ENCODE data around the gene NOTCH4.

The NOTCH4 gene

DNA sequence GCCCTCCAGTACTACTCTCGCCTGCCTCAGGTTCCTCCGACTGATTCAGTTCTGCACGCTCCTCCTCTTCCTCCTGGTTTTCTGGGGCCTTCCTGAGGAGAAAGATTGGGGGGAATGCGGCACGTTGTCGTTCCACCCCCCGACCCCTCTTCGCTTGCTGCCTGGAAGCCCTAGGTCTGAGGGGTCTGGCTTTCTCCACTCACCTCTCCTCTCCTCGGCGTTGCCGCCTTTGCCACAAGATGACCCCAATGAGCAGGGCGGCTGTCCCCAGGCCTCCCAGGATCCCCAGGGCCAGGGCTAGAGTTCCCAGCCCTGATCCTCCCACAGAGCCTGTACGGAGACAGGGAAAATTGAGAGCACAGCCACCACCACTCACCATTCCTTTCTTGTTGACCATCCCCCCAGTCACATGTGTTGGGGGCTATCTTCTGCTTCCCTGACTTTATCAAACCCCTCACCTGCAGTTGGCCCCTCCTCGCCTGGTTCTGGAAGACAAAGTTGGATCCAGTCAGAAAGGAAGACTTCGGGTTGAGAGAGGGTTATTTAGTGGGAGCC is 42.6 kb downstream of the NOTCH4 start:
- no peaks in the 10 kb centered on the region for H3K27me3 ChIP-seq (ENCODE audit: insufficient read depth, poor library complexity, severe bottlenecking)
- H3K4me1 ChIP-seq (ENCODE audit: insufficient read depth, poor library complexity, severe bottlenecking) = peaks cover 3% of the 10 kb centered on the region
- no peaks in the 10 kb centered on the region for H3K9me3 ChIP-seq (ENCODE audit: severe bottlenecking)
- DNase-seq (ENCODE audit: low spot score) = no peak
- H3K27ac ChIP-seq (ENCODE audit: poor library complexity, severe bottlenecking) = no peak overlapping the region
- ATAC-seq (ENCODE audit: low read depth) = no peak
- peaks cover 25% of the 10 kb centered on the region for H3K36me3 ChIP-seq (ENCODE audit: low read depth)
- TF ChIP-seq, protein P1, sequence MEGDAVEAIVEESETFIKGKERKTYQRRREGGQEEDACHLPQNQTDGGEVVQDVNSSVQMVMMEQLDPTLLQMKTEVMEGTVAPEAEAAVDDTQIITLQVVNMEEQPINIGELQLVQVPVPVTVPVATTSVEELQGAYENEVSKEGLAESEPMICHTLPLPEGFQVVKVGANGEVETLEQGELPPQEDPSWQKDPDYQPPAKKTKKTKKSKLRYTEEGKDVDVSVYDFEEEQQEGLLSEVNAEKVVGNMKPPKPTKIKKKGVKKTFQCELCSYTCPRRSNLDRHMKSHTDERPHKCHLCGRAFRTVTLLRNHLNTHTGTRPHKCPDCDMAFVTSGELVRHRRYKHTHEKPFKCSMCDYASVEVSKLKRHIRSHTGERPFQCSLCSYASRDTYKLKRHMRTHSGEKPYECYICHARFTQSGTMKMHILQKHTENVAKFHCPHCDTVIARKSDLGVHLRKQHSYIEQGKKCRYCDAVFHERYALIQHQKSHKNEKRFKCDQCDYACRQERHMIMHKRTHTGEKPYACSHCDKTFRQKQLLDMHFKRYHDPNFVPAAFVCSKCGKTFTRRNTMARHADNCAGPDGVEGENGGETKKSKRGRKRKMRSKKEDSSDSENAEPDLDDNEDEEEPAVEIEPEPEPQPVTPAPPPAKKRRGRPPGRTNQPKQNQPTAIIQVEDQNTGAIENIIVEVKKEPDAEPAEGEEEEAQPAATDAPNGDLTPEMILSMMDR (IDR thresholded peaks at IDR 0.05; ENCODE audit: poor library complexity, severe bottlenecking) = no peak
- H3K4me3 ChIP-seq (ENCODE audit: severe bottlenecking) = no peak overlapping the region

GRCh38 chr6:32179766-32180405 is 44.0 kb downstream of the NOTCH4 start:
- Histone ChIP-seq H3K27ac (ENCODE audit: poor library complexity, severe bottlenecking) (no peak overlapping the region), H3K4me3 (ENCODE audit: severe bottlenecking) (no peak overlapping the region)

DNA sequence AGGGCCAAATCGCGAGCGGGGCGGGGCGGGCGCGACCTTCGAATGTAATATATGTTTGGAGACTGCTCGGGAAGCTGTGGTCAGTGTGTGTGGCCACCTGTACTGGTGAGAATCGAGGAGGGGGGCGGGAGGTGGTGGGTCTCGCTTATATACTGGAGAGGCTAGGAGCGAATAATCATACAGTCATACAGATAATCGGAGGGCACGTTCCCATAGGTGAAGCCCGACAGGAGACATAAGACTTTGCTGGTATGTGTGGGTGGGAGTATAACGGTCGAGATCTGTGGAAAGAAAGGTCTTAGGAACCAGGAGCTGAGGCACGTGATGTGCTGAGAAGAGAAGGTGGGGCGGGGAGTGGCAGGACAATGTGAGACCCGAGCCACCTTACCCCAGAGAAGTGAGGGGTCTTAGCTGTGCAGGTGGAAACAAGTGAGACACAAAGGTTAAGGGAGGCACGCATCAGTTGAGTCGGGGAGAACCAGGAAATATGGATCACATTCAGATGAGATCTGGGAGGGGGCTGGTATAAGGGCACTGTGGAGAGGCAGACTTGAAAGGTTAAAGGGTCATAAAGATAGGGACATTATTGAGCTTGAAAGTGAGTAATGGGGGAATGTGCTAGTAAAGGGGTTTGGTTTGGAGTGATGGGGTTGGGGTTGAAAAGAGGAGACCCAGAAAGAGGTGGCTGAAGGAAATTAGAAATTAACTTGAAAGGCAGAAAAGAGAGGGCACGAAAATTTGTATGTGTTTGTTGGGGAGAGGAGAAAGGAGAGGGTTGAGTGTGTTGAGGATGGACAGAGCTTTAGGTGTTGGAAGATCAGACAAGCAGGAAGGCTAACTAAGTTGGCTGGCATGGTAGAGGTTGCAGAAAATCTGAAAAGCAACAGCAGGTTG is 45.1 kb downstream of the NOTCH4 start:
- no peak for DNase-seq (ENCODE audit: low spot score)

More at GRCh38 chr6:32179766-32180405, 44.0 kb downstream of the NOTCH4 start:
- TF ChIP-seq, protein P1 (IDR thresholded peaks at IDR 0.05; ENCODE audit: poor library complexity, severe bottlenecking) = no peak
- no peak for DNase-seq (ENCODE audit: low spot score)
- Histone ChIP-seq H3K36me3 (ENCODE audit: low read depth) (peaks cover 25% of the 10 kb centered on the region), H3K9me3 (ENCODE audit: severe bottlenecking) (no peaks in the 10 kb centered on the region), H3K4me1 (ENCODE audit: insufficient read depth, poor library complexity, severe bottlenecking) (peaks cover 4% of the 10 kb centered on the region), H3K27me3 (ENCODE audit: insufficient read depth, poor library complexity, severe bottlenecking) (no peaks in the 10 kb centered on the region)
- no peak for ATAC-seq (ENCODE audit: low read depth)

DNA sequence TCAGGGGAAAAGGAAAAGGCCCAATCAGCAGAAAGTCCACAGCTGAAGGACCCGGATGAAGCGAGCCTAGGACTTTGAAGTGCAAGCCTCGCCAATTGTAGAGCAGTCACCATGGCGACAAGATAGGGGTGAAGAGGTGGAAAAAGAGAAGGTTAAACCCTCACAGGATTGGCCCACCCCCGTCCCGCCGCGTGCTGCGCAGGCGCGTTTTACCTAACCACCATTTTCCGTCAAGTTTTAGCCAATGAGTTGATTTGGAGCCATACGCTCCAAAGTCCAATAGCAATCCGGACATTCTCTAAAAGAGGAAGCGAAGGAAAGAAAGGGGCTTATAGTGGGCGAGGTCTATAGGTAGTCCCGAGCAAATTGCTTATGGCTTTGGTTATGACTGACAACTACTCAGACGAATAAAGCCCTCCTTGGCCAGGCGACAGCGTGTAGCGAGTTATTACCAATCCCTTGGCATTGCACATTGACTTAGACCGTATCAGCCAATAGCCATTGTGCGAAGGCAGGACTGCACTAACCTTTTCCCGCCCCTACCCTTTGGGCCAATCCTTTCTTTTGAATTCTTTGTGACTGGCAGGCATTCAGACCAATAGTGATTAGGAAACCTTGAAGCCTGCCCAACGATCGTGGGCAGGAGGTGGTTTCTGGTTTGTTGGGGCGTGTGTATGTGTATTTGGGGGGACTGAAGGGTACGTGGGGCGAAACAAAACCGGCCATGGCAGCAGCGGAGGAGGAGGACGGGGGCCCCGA is 45.9 kb downstream of the NOTCH4 start, which contains the start of gene RNF5:
TSS of gene RNF5 (plus strand) at position 618 of the 759 bp plus-strand sequence. CDS start at position 725, 107 bp downstream.
- H3K9me3 ChIP-seq (ENCODE audit: severe bottlenecking) = no peaks in the 10 kb centered on the region
- H3K27ac ChIP-seq (ENCODE audit: poor library complexity, severe bottlenecking) = peak within 1 kb of the TSS; percentile 89
- TF ChIP-seq, protein P1 (IDR thresholded peaks at IDR 0.05; ENCODE audit: poor library complexity, severe bottlenecking) = no peak
- H3K36me3 ChIP-seq (ENCODE audit: low read depth) = peaks cover 10% of the 10 kb centered on the region
- H3K27me3 ChIP-seq (ENCODE audit: insufficient read depth, poor library complexity, severe bottlenecking) = no peaks in the 10 kb centered on the region
- H3K4me1 ChIP-seq (ENCODE audit: insufficient read depth, poor library complexity, severe bottlenecking) = peaks cover 4% of the 10 kb centered on the region
- peak; percentile 98 for DNase-seq (ENCODE audit: low spot score)
- peak; percentile 84 for ATAC-seq (ENCODE audit: low read depth)
- H3K4me3 ChIP-seq (ENCODE audit: severe bottlenecking) = peak within 1 kb of the TSS; percentile 45

More for the DNA sequence above, 45.1 kb downstream of the NOTCH4 start:
- Histone ChIP-seq H3K9me3 (ENCODE audit: severe bottlenecking) (no peaks in the 10 kb centered on the region), H3K27ac (ENCODE audit: poor library complexity, severe bottlenecking) (peak overlapping the region; percentile 89), H3K36me3 (ENCODE audit: low read depth) (peaks cover 18% of the 10 kb centered on the region), H3K27me3 (ENCODE audit: insufficient read depth, poor library complexity, severe bottlenecking) (no peaks in the 10 kb centered on the region), H3K4me1 (ENCODE audit: insufficient read depth, poor library complexity, severe bottlenecking) (peaks cover 4% of the 10 kb centered on the region), H3K4me3 (ENCODE audit: severe bottlenecking) (peak overlapping the region; percentile 45)
- TF ChIP-seq, protein P1 (IDR thresholded peaks at IDR 0.05; ENCODE audit: poor library complexity, severe bottlenecking) = no peak
- ATAC-seq (ENCODE audit: low read depth) = no peak

Data from RWPE2 (cell line).